AG09309 (cell line): ENCODE data around the gene SHB.
A peak's percentile ranks its signal among the peaks of the same experiment; 100 is the strongest.

ENCODE experiments used
- DNase-seq: peaks from one replicate; pipeline ENCODE4 v3.0.0-alpha.2; 2010; ENCODE audit warnings: low read depth
- H3K4me3 ChIP-seq: 2 replicates; pipeline ENCODE4 v1.5.1; 2011; ENCODE audit warnings: mild to moderate bottlenecking, low read depth, low read length, moderate library complexity; ENCODE audit not compliant: control insufficient read depth
- TF ChIP-seq, protein P1 (sequence below): IDR thresholded peaks from 2 replicates; pipeline ENCODE4 v1.5.1; 2011; ENCODE audit warnings: mild to moderate bottlenecking, low read depth, low read length, inconsistent platforms; ENCODE audit not compliant: insufficient read depth, control insufficient read depth; ENCODE audit errors: missing control alignments

SHB gene

DNA sequence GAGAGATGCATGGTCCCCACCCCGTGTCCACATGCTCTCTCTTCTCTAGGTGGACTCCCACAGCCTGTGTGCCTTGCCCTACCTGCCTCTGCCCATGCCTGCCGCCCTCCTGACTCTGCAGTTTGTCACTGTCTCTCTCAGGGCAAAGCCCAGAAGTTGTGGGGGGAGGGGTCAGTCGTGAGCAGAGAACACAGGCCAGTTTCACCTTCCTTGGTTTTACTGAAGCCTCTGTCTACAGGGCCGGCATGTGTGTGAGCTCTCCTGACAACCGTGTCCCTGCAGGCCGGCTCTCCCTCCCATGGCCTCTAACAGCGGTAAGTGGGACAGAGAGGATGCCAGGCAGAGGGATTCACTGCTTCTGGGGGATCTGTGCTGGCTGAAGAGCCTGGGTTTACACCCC, 121.6 kb downstream of the SHB start:
- no peak overlapping the region for H3K4me3 ChIP-seq
- TF ChIP-seq, protein P1, sequence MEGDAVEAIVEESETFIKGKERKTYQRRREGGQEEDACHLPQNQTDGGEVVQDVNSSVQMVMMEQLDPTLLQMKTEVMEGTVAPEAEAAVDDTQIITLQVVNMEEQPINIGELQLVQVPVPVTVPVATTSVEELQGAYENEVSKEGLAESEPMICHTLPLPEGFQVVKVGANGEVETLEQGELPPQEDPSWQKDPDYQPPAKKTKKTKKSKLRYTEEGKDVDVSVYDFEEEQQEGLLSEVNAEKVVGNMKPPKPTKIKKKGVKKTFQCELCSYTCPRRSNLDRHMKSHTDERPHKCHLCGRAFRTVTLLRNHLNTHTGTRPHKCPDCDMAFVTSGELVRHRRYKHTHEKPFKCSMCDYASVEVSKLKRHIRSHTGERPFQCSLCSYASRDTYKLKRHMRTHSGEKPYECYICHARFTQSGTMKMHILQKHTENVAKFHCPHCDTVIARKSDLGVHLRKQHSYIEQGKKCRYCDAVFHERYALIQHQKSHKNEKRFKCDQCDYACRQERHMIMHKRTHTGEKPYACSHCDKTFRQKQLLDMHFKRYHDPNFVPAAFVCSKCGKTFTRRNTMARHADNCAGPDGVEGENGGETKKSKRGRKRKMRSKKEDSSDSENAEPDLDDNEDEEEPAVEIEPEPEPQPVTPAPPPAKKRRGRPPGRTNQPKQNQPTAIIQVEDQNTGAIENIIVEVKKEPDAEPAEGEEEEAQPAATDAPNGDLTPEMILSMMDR, result no peak
- no peak for DNase-seq

DNA sequence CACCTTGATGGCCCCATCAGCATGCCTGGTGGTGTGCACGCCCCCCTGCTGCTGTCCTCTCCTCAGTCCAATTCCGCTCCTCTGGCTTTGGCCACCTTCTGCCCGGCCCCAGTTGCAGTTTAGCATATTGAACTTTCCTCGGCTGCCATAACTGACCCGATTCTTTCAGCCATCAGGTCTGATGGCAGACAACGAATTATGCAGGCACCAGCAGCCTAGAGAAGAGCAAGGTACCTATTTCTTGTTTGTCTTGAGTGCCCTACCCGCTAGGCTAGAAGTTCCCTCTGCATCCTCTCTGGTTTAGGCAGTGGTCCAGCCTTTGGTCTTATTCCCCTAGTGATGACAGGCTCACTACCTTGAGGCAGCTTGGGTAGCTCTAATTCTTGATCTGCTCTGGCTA, 122.1 kb downstream of the SHB start:
- no peak for DNase-seq
- H3K4me3 ChIP-seq, result no peak overlapping the region
- TF ChIP-seq, protein P1, result no peak

DNA sequence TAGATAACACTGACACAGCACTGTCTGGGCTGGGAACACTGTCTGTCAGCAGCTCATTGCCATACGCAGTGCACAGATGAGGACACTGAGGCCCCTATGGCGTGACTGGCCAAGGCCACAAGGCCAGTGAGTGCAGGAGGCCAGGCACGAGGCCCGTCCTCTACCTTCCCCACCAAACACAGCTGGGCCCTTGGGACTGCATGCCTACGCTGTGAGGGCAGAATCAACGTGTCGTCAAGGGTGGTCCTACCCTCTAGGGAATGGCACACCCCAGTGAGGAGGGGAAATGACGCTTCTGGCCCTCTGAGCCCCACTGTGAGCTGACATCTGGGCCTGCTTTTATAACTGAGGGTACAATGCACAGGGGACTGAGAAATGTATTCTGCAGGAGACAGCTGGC, 123.0 kb downstream of the SHB start:
- TF ChIP-seq, protein P1, result no peak
- DNase-seq, result no peak
- no peak overlapping the region for H3K4me3 ChIP-seq

DNA sequence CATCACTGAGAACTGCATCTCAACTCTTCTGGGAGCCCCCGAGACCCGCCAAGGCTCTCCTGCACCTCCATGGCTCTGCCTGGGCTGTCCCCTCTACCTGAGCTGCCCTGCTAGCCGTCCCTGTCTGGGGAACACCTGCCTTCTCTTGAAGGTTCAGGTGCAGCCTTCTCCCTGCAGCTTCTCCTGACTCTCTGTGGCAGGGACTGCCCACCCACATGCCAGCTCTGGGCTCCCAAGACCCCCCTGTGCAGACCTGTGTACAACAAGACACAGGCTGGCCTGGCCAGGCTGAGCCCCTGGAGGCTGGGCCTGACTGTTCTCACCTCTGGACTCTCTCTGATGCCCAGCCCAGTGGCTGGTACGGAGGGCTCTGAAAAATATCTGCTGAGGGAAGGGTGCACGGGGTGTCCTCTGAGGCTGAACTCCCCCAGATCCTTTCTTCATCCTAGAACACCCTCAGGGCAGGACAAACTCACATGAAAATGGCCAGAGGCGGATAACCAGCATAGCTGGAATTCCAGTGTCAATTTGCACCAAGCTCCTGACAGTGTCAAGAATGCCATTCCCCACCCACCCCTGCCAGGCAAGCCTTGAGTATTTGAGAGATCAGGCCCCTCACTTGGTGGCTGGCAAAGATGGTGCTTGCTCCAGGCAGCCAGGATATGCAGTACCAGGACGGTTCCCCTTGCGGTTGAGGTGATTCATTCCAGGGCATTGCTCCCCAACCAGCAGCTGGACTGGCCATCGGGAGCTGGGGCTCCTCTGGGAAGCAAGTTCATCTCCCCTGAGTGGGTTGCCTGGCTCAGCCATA, 124.2 kb downstream of the SHB start:
- no peak for DNase-seq
- H3K4me3 ChIP-seq, result no peak overlapping the region
- TF ChIP-seq, protein P1, result no peak

DNA sequence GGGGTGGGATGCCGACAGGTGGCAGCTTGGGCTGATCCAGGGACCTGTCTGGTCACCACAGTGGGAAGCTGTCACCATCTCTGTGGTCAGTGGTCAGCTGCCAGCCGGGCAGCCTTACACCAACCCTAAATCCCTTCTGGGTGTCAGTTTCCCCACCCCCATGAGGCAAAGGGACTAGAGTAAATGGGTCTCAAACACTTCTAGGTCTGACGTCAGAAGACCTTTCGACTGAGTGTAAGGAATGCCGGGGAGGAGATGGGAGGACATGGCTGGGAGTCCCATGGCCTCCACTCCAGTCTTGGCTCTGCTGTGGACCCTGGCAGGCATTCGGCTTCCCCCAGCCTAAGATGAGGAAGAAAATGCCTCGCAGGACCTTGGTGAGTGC, 124.8 kb downstream of the SHB start:
- H3K4me3 ChIP-seq, result no peak overlapping the region
- TF ChIP-seq, protein P1, result no peak
- DNase-seq, result no peak

DNA sequence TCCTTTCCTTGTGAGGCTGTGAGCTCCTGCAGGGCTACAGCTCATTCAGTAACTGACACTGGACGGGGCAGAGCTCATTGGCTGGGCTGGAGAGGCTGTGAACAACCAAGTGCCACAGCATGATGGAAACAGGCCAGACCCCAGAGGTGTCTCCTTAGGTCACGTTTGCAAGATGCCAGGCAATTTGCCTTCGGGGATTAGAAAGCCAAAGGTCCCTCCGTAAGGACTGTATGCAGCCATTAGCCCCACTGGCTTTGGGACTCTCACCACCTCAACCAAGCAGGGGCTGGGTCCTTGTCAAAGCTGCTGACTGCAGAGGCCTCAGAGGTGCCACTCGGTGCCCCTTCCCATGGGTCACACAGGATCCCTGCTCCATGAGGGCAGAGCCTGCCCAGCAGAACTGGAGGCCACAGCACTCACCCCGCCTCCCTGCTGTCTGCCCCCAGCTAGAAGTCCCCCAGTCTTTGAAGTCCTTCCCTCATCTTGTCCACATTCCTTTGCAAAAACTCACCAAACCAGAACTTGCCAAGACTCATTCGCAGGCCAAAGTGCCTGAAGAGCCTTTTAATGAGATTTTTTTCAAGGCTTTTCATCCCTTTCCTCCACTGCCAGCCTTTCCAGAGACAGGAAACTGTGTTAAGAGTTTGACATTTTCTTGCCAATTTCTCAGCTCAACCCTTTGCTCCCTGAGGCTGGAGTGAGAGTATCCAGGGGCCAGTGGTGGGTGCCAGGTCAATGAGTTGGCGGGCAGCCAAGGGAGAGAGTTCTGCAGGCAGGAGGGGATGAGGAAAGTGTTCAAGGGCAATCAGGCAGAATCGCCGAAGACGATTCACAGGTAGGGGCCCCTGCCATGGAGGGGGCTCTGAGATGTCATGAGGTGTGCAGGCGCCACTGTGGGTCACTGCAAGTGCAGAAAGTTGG, 125.4 kb downstream of the SHB start:
- no peak overlapping the region for H3K4me3 ChIP-seq
- peak; percentile 84 for DNase-seq
- TF ChIP-seq, protein P1, result no peak
